SU-DHL-6 (cell line): Measurements from ENCODE around the gene RPS6KA4.

Experiments
- CTCF ChIP-seq: fragments of 200-600 bp; sonication (generic); IDR thresholded peaks from one replicate; pipeline ENCODE4 v1.5.1; 2017; ENCODE audit warnings: antibody characterized with exemption, mild to moderate bottlenecking, low read length, moderate library complexity; ENCODE audit not compliant: insufficient read depth, poor library complexity, severe bottlenecking
- EZH2phosphoT487 ChIP-seq: fragments of 200-600 bp; sonication (generic), shearing (Covaris generic); conservative IDR thresholded peaks from 2 replicates; pipeline ENCODE4 v1.6.1; 2018; ENCODE audit warnings: mild to moderate bottlenecking, antibody characterized with exemption, low read length, moderate library complexity, mixed read lengths

DNA sequence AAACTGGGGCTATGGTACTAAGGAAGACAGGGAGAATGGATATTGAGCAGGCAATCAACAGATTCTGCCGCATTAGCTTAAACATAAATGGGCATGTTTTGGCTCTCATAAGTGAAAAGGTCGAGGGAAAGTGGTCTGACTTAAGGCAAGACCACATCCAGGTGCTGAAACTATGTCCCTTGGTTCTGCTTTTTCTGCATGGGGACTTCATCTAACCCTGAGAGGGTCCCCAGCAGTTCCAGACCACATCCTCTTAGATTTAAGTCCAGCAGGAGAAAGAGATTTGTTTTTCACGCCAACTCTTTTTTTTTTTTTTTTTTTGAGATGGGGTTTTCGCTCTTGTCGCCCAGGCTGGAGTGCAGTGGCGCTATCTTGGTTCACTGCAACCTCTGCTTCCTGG, 5.5 kb downstream of the RPS6KA4 start:
- TF ChIP-seq CTCF, result no peak
- TF ChIP-seq EZH2phosphoT487, result no peak
